ENCODE measurements around the gene COL23A1.
A peak's percentile ranks its signal among the peaks of the same experiment; 100 is the strongest.

The COL23A1 gene

DNA sequence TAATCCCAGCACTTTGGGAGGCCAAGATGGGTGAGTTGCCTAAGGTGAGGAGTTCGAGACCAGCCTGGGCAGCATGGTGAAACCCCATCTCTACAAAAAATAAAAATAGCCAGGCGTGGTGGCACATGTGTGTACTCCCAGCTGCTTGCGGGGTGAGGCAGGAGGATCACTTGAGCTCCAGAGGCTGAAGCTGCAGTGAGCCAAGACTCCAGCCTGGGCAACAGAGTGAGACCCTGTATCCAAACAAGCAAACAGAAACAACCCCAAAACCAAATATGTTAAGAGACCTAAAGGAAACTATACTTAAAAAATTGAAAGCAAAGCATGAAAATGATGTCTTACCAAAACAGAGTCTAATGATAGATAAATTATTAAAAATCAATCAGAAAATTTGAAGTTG lies 373.4 kb downstream of the COL23A1 start:
- DNase-seq (ENCODE audit: low read depth in 2 of 2, low spot score in 1 of 2), result no peak

DNA sequence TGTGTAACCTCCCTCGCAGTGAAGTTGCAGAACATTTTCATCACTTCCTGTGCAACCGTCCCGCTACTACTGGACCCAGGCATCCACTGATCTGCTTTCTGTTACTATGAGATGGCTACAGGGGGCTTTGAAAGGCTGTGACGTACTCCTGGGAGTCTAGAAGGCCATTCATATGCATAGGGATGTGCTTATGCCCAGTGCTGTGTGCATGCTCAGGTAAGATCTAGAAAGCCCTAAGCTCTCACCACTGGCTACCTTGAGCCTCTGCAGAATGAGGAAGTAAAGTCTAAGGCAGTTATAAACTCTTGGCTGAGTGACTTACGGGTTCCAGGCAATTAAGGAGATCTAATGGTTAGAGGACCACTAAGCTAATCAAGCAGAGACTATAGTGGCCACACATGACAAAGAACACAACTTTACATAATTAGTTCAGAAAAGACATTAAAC lies 374.1 kb downstream of the COL23A1 start:
- DNase-seq (ENCODE audit: low read depth in 2 of 2, low spot score in 1 of 2), result no peak

DNA sequence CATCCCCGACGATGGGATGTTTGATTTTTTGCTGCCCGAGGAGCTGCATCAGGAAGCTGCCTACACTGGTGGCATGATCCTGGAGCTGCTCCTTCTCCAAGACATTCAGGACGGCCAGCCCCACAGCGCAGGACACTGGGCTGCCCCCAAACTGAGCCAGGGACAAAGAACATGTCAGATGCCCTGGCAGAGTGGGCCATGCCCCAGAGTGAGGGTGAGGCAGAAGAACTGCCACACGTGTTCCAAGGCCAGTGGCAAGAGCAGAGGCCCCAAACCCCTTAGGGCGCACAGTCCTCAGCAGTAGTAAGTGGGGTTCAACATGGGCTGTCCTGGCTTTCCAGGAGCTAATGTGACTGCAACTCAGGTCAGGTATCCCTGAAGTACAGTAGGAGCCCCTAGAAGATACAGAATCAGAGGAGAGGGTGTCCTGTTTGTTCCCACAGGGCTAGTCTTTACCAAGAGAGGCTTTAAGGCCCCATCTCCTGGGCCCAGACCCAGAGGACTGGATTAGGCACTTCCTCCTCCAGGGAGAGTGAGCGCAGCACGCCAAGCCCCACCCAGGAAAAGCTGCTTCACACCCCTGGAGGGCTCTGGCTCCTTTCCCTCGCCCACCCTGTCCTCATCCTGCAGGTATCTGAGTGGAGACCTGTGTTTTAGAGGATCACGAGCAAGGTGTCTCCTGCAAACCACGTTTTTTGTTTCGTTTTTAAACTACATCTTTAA lies 374.8 kb downstream of the COL23A1 start:
- no peak for DNase-seq (ENCODE audit: low read depth in 2 of 2, low spot score in 1 of 2)

DNA sequence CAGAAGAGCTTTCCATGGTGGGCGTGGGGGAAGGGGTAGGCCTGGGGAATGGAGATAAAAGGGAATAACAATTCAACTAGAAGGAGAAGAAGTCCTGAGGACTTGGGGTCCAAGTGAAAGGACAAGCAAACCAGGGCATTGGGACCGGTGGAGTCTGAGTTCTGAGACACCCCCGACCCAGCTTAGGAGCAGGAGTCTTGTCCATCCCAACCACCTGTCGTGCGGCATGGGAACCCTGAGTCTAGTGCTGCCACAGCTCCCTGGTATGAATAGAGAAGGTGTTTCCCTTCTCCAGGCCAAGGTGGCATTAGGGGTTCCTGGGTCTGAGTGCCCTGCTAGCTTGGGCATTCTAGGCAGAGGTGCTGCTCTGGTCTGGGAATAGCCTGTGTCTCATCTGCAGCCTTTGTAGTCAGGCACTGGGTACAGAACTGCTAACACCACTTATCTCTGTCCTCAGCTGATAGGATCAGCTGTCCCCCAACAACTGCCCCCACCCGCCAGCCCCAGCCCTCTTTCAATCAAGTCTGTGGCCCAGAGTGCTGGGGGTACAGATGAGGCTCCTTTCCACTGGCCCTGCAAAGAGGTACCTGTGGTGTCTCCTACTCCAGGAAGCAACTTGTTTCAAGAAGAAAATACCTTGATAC lies 375.9 kb downstream of the COL23A1 start:
- no peak for DNase-seq (ENCODE audit: low read depth in 2 of 2, low spot score in 1 of 2)

DNA sequence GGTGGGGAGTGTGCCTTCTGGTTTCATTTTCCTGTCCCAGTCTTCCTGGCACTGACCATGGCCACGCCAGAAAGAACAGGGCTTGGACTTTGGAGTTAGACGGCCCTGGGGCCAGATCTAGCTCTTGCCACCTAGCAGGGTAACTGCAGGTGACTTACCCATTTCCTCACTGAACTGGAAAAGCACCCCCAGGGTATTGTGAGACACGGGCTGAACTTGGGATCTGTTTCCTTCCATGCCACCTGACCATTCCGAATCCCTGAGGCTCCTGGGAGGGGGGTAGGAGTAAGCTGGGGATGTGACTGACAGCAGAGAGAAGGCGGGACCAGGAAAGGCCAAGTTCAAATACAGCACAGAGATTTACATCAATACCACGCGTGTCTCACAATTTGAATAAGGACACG lies 376.4 kb downstream of the COL23A1 start:
- DNase-seq (ENCODE audit: low read depth in 2 of 2, low spot score in 1 of 2), result no peak

DNA sequence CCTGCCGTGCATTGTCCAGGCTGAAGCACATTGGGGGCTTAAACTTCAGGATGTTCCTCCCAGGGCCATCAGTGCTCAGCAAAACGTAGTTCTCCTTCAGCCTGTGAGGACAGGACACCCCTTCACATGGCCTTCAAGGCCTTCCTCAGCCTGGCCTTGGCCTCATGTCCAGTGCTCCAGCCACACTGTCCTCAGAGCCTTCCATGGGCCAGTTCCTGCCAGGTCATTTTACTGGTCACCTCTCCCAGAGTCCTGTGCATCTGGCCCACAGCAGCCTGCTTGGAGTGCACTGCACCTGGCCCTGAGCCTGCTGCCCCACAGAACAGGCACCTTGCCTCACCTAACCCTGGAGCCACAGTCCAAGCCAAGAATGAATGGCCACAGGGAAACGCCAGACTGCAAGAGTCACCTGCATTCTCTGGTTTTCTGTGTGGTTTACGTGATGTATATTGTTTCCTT lies 377.2 kb downstream of the COL23A1 start:
- DNase-seq (ENCODE audit: low read depth in 2 of 2, low spot score in 1 of 2), result no peak

DNA sequence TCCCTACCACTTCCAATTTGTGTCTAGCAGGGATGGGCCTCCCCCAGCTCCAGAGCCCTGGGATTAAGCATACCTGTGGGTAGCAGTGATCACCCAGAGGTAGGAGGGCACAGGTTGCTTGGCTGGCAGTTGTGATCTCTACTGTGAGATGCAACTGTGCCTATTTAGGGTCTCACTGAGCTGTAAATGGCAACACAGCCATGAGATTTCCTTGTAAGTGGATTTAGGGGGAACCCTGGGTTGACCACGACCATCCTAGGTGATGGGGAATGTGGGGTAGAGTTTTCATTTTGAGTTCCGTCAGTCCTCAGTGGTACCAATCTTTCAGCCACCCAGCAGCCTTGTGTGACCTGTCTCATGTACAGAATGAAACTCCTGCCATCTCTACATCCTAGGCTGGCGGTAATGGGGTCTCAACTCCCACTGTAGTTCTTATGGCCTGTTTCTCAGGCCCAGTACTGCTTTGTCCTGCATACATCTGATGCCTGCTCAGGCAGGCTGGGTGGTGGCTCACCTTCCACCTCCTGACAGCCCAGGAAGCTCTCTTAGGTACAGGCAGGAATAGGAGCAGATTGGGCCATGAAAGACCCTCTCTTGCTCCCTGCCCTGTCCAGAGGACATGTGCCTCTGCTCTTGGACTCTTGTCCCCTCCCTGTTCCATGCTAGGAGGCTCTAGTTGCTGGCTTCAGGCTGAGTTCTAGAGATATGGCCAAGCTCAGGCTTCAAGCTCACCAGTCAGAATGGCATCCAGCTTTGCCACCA lies 377.8 kb downstream of the COL23A1 start:
- no peak for DNase-seq (ENCODE audit: low read depth in 2 of 2, low spot score in 1 of 2)

DNA sequence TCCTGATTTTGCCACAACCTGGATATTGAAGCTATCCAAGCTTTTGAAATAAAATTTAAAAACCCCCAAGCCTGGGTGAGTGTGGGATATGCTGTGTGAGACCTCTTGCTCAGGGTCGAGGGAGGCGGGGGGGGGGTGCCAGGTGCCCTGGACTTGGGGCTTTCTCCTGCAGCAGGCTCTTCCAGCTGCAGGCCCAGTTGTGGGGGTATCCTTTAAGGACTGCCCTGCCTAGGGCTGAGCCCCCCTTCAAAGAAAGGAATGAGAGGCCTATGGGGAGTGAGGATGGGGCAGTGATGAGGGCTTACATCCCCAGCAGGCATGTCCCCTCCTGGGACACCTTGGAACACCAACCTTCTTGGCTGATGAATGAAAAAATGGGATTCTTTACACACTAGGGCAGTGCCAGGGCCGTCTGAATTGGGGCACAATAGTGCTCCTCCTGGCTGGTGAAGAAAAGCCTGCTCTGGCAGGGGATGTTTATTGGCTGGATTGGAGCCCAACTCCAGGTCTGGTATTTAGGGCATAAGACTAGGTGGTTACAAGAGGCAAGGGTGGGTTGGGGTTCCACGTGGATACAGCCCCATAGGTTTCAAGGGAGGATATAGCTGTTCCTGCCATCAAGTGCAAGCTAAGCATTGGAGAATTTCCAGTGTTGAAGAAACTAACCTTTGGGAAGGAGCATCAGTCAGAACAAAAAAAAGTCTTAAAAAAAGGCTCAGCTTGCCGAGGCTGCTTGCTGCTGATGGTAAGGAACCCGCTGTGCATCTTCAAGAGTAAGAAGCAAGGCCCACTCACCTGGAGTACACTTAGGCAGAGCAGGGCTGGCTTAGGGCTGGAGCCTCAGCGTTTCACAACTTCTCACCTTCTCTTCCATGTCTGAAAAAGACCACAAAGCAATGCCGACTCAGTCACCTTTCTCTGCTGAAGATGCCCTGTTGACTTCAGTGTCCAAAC lies 378.8 kb downstream of the COL23A1 start:
- DNase-seq (ENCODE audit: low read depth in 2 of 2, low spot score in 1 of 2), result no peak

DNA sequence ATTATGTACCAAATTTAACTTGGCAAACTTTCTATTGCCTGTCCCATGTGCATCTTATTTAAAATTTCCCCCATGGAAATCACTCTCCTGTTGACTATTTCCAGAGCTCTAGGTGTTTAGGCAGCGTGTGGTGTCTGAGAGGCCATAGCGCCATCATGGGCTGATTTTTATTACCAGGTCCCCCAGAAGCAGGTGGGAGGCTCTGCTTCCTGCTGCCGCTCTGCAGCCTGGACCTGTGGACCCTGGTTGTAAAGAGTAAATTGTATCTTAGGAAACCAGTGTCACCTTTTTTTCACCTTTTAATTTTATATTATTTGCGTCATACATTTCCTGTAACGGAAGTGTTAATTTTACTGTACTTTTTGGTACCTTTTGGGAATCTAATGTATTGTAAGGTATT lies 379.5 kb downstream of the COL23A1 start:
- DNase-seq (ENCODE audit: low read depth in 2 of 2, low spot score in 1 of 2), result no peak

DNA sequence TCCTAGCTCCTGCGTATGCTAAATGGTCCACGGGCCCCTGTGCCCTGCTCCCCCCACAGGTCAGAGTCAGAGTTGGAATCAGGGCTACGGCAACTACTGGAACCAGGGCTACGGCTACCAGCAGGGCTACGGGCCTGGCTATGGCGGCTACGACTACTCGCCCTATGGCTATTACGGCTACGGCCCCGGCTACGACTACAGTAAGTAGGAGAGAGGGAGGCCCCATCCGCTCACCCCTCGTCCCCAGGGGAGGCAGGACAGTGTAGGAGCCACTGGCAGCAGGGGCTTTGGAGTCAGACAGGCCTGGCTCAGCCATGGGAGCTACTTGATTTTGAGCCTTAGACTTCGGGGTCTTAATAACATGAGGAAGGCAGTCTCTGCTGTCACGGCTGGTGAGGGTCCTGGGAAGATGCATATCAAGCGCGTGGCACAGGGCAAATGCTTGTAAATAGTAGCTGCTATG lies 380.1 kb downstream of the COL23A1 start:
- DNase-seq (ENCODE audit: low read depth in 2 of 2, low spot score in 1 of 2), result no peak

DNA sequence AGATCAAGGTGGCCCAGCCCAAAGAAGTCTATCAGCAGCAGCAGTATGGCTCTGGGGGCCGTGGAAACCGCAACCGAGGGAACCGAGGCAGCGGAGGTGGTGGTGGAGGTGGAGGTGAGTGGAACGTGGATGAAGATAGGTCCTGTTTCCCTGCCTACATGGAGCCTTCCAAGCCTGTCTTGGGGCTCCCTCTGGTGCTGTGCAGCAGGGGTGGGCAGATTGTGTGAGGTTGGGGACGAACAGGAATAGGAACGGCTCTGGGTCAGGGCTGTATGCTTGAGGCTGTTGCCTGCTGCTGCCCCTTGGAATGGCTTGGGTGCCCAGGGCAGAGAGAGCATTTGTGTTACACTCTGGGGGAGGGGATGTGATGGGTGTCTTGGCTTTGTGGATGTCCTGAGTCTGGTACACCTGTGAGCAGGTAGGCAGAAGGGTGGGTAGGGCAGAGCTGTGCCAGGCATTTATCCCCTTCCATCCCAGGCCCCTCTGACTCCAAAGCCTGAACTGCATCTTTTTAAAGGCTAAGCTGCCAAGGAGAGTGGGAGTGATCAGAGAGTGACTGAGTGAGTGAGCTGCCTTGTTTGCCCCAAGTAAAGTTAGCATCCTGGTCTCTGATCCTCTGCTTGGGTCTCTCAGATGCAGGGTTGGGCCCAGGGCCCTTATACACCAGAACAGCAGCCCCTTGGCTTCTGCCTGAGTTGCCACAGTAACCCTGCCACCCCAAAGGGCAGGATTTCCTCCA lies 380.7 kb downstream of the COL23A1 start:
- DNase-seq (ENCODE audit: low read depth in 2 of 2, low spot score in 1 of 2), result no peak

DNA sequence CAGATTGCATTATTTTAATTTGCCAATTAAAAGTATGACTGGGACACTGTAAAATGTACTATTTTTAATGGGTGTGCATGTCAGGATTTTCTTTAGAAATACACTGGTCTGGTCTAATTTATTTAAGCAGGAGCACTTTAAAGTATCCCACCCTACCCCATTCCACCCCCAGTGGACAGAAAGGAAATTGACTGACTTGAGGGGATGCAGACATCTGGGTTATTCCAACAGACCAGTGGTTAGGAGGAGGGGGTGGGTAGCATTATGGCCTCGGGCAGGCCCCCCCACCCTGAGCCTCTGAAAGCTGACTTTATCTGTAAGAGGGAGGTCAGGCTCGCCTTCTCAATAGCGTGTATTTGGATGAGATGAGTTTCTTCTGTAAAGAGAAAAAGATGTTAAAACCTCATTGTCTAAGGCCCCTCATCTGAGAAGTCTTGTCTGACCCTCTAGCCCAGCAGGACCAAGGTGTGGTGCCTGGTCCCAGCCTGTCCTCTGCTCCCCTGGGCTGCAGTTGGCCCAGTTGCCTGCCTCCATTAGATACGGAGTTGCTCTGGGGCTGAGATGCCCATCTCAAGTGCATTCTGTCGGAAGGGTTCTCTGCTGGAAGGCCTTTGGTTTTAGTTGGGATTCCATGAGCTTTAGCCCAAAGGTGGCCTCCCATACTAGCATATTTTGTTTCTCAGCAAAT lies 381.5 kb downstream of the COL23A1 start:
- DNase-seq (ENCODE audit: low read depth in 2 of 2, low spot score in 1 of 2), result no peak

DNA sequence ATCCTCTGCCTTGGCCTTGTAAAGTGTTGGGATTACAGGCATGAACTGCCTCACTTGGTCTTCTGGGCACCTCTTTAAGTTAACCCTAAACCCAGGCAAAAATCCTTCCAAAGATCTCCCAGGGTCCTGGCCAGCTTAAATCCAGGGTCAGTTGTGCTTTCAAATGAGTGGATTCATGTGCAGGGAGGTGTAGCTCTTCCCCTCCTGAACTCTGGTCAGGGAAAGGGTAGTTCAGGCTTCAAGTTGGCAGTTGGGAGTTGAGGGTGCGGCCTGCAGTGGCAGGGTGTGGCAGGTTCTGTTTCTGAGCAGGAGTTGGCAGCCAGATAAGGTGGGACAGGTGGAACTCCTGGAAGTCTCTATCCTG lies 382.3 kb downstream of the COL23A1 start:
- DNase-seq (ENCODE audit: low read depth in 2 of 2, low spot score in 1 of 2), result no peak

DNA sequence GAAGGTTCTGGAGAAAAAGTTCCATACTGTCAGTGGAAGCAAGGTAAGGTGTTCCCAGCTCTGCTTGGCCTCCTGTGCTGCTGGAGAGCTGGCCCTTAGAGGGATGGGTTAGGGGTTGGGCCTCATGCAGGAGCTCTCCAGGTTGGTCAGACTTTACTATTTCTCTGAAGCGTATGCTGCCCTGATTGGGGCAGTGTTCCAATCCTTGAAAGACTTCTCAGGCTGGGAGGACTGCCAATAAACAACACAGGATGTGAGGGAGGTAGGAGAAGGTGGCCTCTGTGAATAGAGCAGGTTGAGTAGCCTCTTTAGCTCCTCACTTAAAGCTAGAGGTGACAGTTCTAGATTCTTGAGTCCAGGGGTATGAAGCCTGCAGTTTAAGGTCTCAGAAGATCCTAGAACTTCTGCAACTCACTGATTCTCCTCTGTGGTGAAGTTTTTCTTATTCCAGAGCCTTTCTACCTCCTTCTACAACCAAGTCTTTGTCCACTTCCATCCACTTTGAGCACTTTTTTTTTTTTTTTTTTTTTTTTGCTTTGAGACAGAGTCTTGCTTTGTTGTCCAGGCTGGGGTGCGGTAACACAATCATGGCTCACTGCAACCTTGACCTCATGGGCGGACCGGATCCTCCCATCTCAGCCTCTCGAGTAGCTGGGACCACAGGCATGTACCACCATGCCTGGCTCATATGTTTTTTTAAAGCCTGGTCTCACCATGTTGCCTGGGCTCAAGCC lies 382.8 kb downstream of the COL23A1 start:
- DNase-seq (ENCODE audit: low read depth in 2 of 2, low spot score in 1 of 2), result no peak

DNA sequence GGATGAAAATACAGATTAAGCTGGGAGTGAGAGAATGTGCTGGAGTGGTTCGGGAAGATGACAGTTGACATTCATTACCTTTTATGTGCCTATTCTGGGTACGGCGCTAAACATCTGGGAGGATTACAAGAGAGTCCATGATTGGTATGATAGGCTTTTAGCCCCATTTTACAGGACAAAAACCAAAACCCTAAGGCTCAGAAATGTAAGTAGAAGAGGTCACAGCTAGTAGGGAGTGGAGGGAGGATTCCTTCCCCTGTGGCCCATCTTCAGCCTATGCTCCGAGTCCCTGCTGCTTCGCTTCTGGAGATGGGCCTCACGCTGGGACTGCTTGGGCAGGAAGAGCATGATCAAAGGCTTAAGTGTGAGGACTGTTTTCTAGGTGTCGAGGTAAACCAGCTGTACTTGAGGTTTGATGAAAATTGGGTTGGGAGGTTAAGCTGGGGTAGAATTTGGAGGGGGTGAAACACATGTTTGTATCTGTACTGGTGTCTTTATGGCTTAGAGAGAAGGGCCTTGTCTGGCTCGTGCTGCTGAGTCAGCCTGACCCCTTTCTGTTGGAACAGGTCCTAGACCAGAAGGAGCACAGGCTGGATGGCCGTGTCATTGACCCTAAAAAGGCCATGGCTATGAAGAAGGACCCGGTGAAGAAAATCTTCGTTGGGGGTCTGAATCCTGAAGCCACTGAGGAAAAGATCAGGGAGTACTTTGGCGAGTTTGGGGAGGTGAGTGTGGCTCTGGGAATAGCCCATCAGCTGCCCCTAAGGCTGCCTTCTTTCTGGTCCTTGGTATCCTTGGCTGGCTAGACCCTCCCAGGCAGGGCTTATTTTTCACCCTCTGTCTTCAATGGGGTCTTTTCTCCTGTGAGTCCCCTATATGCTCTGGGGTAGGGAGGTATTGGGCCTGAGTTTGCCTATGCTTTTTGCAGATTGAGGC lies 383.8 kb downstream of the COL23A1 start:
- DNase-seq (ENCODE audit: low read depth in 2 of 2, low spot score in 1 of 2), result no peak

DNA sequence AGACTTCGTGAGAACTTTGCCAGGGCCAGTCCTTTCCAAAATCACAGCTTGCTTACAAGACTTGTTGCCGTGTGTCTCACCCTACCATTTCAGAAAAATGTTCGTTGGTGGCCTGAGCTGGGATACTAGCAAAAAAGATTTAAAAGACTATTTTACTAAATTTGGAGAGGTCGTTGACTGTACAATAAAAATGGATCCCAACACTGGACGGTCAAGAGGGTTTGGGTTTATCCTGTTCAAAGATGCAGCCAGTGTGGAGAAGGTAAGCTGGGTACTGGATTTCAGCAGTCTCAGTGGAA lies 384.5 kb downstream of the COL23A1 start:
- DNase-seq (ENCODE audit: low read depth in 2 of 2, low spot score in 1 of 2), result no peak

DNA sequence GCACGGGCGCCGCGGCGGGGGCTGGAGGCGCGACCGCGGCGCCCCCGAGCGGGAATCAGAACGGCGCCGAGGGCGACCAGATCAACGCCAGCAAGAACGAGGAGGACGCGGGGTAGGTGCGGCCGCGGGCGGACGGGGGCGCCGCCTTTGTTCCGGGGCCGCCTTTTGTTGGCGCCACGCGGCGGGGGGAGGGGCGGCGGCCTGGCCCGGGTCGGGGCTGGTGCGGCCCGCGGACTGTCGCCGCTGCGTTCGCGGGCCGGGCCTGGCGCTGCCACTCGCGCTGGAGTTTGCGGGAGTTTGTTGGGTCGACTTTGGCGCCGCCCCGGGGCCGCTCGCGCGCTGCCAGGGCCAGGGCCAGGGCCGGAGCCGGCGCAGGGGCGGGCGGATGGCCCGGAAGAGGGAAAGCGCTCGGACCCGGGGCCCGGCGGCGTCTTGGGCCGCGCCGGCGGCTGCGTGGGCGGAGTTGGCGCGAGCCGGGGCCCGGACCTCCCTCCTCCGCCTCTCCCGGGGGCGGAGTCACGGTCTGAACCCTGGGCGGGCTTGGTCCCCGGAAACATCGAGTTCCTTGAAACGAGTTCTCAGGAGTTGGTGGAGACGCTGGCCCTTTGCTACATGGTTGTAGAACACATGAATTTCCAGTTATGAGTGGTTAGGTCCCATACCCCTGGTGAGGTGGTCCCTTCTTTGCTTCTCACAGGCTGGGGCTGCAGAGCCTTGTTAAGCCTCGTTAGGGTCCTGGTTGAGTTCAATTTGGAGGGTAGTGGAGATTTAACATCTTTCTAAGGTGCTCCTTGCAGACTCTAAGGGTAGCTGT lies 385.1 kb downstream of the COL23A1 start:
- DNase-seq (ENCODE audit: low read depth in 2 of 2, low spot score in 1 of 2), result peak; percentile 31 to 46
